GM21528 (cell line): Measurements from ENCODE around the gene ENTPD5.
A peak's percentile ranks its signal among the peaks of the same experiment; 100 is the strongest.
"Not testable (repeated sequence)": the region's sequence is repeated elsewhere in the genome, so short reads cannot be mapped to it uniquely, and the experiment has no call there.

Experiments
- ATAC-seq: cut with Tn5 transposase; IDR thresholded peaks from one replicate; pipeline ENCODE4 v1.9.1; 2021; ENCODE audit warnings: mild to moderate bottlenecking, moderate library complexity; ENCODE audit not compliant: unreplicated experiment, low FRiP score

ENTPD5 gene

GRCh38 chr14:74008843-74009499, 10.1 kb downstream of the ENTPD5 start:
- no peak for ATAC-seq

DNA sequence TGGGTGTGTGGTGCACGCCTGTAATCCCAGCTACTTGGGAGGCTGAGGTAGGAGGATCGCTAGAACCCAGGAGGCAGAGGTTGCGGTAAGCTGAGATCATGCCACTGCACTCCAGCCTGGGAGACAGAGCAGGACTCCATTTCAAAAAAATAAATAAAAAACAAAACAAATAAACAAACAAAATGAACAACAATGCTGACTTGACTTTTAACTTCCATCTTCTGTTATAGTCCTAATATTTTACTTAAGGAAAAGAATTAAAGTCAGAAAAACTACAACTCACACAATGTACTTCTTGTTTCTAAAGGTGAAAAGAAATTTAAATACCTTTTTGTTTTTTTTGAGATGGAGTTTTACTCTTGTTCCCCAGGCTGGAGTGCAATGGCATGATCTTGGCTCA, 13.4 kb downstream of the ENTPD5 start:
- not testable (repeated sequence) for ATAC-seq

GRCh38 chr14:73998726-73999125, 20.4 kb downstream of the ENTPD5 start:
- no peak for ATAC-seq

- ATAC-seq: no peak
Observed at GRCh38 chr14:73997944-73998447, 21.1 kb downstream of the ENTPD5 start.

DNA sequence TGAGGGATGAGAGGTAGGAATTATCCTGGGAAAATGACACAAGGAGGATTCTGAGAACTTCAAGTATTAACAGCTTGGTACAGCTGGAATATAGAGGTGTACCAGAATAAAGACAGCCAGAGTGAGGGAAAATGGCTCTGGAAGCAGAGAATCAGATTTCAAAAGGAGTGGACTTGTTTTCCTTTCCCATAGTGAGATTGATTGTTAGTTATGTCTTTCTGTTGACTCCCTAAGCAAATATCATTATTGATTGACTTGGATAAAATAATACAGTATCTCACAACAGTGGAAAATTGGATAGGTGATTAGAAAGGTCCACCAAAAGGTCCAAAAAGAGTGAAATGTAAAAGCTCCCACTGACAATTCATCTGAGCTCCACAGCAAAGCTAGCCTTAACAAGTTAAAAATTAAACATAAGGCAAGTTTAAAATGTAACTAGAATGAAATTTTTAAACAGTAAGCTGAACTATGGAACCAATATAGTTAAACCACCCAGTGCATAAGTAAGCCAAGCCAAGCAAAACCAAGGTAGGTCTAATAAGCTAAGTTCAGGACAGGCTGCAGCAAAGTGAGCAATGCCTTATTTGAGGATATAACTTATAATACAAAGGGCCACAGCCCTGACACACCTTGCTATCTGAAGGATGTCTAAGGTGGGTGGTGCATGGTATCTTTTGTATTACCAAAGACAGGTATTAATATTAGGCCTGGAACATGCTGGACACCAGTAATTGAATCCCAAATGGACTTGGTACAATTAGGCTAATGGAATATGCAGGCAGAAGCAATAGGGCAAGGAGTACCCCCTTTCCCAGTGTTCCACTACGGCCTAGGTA, 21.8 kb downstream of the ENTPD5 start:
- no peak for ATAC-seq

DNA sequence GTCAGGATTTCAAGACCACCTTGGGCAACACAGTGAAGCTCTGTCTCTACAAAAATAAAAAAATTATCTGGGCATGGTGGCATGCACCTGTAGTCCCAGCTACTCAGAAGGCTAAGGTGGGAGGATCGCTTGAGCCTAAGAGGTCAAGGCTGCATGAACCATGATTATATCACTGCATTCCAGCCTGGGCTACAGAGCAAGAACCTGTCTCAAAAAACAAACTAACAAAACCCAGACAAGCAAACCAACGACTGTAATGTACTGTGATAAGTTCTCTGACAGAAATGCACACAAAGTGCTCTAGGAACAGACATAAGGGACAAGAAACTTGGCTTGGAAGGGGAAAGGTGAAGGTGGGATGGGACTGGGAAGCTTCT, 22.4 kb downstream of the ENTPD5 start:
- ATAC-seq: no peak

DNA sequence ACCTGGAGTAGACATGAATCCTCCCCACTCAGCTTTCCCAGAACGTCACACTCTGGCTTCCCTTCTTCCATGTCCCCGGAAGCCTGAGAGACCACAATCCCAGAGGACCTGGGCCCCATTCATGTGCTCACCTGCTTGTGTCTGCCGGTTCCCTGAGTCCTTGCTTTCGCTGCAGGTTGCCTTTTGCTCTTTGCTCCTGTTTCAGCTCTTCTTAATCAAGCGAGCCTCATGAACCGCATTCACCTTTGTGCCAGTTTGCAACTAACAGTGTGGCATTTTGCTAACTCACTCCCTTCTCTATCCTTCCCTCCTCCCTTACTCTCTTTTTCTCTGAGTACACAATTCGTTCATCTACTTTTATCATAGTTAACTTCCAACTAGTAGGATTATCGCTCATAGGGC, 23.1 kb downstream of the ENTPD5 start:
- ATAC-seq: no peak

DNA sequence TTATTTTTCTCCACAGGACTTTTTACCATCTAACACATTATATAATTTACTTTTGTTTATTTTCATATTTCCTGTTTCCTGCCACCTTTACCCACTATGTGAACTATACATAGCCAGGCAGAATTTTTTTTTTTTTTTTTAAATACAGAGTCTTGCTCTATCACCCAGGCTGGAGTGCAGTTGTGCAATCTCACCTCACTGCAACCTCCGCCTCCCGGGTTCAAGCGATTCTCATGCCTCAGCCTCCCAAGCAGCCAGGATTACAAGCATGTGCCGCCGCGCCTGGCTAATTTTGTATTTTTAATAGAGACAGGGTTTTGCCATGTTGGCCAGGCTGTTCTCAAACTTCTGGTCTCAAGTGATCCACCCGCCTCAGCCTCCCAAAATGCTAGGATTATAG, 24.2 kb downstream of the ENTPD5 start:
- ATAC-seq: not testable (repeated sequence)

DNA sequence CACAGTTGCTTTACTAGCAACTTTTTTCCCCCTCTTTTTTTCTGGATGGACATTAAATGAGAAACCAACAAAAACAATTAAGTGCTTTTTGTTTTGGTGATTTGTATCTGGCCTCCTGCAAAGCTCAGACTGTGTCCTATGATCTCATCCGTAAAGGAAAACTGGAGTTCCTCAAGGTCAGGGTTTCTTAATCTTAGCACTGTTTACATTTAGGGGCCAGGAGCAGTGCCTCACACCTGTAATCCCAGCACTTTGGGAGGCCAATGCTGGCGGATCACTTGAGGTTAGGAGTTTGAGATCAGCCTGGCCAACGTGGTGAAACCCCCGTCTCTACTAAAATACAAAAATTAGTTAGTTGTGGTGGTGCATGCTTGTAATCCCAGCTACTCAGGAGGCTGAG, 28.0 kb downstream of the ENTPD5 start:
- no peak for ATAC-seq

DNA sequence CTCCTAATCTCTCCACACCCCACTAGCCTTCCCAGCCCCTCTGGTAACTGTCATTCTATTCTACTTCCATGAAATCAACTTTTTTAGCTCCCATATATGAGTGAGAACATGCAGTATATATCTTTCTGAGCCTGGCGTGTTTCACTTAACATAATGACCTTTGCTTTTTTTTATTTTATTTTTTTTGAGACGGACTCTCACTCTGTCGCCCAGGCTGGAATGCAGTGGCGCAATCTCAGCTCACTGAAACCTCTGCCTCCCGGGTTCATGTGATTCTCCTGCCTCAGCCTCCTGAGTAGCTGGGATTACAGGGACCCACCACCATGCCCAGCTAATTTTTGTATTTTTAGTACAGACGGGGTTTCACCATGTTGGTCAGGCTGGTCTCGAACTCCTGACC, 30.4 kb downstream of the ENTPD5 start:
- not testable (repeated sequence) for ATAC-seq

GRCh38 chr14:73988065-73988464, 31.0 kb downstream of the ENTPD5 start:
- no peak for ATAC-seq

DNA sequence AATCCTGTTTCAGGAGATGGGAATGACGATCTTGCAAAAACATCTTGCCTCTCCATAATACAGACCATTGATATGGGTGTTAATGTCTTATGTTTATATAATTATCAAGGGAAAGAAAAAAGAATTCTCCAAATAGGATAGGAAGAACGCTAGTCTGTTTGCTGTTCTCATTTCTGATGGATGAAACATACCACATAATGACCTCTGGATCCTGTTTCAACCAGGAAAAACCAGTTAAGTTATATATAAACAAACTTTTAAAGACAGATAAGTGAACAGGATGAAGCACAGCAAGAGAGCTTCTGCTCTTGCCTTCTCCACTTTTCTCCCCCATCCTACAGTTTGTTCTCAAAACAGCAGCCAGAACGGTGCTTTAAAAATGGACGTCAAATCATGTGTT, 41.2 kb downstream of the ENTPD5 start:
- no peak for ATAC-seq

DNA sequence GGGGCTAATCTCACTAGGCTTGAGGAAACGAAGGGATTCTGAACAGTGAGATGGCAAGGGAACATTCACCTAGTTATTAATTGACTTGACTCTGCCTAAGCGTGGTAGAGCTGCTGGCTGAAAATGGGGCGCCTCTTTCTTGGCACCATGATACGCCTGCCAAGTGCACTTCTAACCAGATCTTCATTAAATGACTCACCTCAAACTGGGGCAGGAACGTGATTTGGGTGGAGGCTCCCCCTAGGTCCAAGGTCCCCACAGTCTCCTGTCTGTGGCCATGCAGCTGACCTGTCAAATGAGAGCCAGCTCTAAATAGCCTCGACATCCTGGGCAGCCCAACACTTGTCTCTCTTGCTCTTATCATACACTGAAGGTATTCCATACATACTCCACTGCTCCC, 43.0 kb downstream of the ENTPD5 start:
- no peak for ATAC-seq

DNA sequence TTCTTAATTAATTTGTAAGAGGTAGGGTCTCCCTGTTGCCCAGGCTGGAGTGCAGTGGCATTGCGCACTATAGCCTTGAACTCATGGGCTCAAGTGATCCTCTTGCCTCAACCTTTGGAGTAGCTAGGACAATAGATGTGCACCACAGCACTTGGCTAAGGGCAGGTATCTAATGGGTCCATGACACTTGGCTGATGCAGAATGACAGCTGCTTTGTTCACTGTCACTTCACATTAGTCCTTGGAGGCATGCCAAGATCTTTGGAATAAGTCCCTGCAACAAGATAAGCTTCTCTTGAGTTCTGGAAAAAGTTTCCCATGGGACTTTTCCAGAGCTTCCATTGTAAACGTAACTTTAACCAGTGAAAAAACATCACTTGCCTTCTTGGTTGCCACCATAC, 45.6 kb downstream of the ENTPD5 start:
- ATAC-seq: no peak

GRCh38 chr14:73968885-73969284, 50.2 kb downstream of the ENTPD5 start:
- ATAC-seq: no peak

DNA sequence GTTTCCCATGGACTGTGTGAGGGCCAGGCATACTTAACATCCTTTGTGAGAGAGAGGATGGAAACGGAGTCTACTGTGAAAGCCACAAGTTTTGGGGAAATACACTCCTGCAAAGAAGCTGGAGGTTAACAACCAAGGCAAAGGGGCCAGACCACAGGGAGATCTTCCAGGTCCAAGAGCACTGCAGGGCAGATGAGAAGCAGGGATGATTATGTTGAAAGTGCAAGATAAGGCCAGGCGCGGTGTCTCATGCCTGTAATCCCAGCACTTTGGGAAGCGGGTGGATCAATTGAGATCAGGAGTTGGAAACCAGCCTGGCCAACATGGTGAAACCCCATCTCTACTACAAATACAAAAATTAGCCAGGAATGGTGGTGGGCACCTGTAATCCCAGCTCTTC, 53.9 kb downstream of the ENTPD5 start:
- ATAC-seq: no peak

GRCh38 chr14:73961192-73961591, 57.9 kb downstream of the ENTPD5 start:
- no peak for ATAC-seq

- ATAC-seq: no peak
Observed at GRCh38 chr14:73958591-73958990, 60.5 kb downstream of the ENTPD5 start.

- ATAC-seq: no peak
Observed at GRCh38 chr14:73955674-73956073, 63.4 kb downstream of the ENTPD5 start.

DNA sequence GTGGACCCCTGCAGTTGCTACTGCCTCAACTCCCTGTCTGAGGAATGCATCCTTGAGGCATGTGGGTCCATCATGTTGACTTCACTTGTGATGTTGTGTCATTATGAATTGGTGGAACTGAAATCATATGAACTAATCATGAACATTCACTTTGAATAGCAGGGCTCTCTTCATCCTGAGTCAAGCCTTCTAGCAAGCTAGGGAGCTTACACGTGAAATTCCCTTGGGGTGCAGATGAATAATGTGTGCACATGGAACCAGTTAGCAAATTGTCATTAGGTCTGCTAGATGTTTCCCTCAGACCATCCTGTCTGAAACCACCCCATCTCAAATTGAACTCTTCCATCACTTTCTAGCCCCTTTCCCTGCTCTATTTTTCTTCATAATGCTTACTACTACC, 65.4 kb downstream of the ENTPD5 start:
- ATAC-seq: no peak

DNA sequence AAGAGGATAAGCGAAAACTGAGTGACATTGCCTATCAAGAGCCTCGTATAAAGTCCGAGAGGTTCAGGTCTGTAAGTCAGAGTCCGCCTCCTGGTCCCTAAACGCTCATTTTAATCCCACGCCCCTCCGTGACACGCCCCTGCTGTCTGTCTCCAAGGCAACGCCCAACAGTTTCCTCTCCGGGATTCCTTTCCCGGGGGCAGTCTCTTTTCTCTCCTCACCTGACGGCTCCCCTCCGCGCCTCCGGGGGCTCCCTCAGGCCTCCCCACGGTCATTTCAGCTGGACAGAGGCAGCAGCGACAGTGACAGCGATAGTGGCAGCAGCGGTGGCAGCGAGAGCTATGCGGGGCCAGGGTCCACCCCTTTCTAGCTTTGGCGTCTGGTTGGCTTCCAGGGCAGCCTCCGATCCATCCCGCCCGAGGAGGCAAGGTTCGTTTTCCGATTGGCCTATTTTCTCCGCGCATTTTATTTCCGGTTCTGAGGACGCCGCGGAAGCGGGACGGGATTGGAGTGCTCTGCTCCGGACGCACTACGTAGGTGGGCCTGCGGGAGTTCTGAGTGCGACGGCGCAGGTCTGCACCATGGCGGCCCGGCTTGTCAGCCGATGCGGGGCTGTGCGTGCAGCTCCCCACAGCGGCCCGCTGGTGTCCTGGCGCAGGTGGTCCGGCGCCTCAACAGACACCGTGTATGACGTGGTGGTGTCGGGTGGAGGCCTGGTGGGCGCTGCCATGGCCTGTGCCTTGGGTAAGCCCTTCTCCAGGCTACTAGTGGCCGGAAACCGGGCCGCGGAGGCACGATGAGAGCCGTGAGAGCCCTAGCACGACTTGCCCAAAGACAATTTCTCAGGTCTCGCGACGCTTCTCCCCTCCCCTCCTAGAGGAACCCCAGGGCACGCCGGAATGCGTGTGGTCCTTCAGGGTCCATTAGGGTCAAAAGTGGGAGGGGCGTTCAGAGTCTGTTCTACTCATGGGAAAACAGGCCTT, 69.0 kb downstream of the ENTPD5 start, which contains the start of the genes COQ6 and FAM161B:
Gene COQ6, plus strand, starts transcription at position 551 of the 983 bp plus-strand sequence. Its CDS starts 31 bp downstream, at position 582.
Gene FAM161B, minus strand, starts transcription at position 343 of the 983 bp plus-strand sequence. Its CDS starts 68 bp downstream, at position 275.
- ATAC-seq: peak; percentile 94
